Epithelial cell of proximal tubule (primary cell): Measurements from ENCODE around the gene RAB14. TPM values are rescaled to one million over a fixed set of nuclear protein-coding genes. Genes with fewer than 3 reads are reported as not detected.

Experiments
- DNase-seq: peaks from one replicate; pipeline ENCODE4 v3.0.0-alpha.2; 2011; ENCODE audit warnings: low read depth
- H3K4me3 ChIP-seq: 2 replicates; pipeline ENCODE4 v1.5.1; 2011; ENCODE audit warnings: low read depth, mild to moderate bottlenecking, low read length
- CTCF ChIP-seq: conservative IDR thresholded peaks from 2 replicates; pipeline ENCODE4 v1.5.1; 2012; ENCODE audit warnings: low read depth, mild to moderate bottlenecking, low read length
- total RNA-seq: library from RNA; depleted of rRNA; stranded (reverse); fragments of >200 nt; gene quantifications from 2 replicates; pipeline ENCODE4 v1.2.3, GENCODE V29; 2015

The RAB14 gene
- total RNA-seq, 1 donor from 2014 or later: 15.5 TPM

- H3K4me3 ChIP-seq: no peak overlapping the region
- DNase-seq: no peak
- TF ChIP-seq CTCF: no peak
Observed at GRCh38 chr9:121160025-121160424, 41.6 kb downstream of the RAB14 start.

GRCh38 chr9:121157939-121158338, 43.7 kb downstream of the RAB14 start:
- no peak overlapping the region for H3K4me3 ChIP-seq
- no peak for TF ChIP-seq CTCF
- DNase-seq: no peak

GRCh38 chr9:121156263-121156731, 45.4 kb downstream of the RAB14 start:
- TF ChIP-seq CTCF: no peak

GRCh38 chr9:121154782-121155181, 46.9 kb downstream of the RAB14 start:
- TF ChIP-seq CTCF: no peak
- no peak overlapping the region for H3K4me3 ChIP-seq
- DNase-seq: no peak

More at GRCh38 chr9:121156263-121156731, 45.4 kb downstream of the RAB14 start:
- H3K4me3 ChIP-seq: no peak overlapping the region
- no peak for DNase-seq

- no peak for TF ChIP-seq CTCF
- no peak for DNase-seq
- no peak overlapping the region for H3K4me3 ChIP-seq
Observed at GRCh38 chr9:121153642-121154041, 48.0 kb downstream of the RAB14 start.

GRCh38 chr9:121150188-121150587, 51.5 kb downstream of the RAB14 start:
- no peak overlapping the region for H3K4me3 ChIP-seq
- no peak for TF ChIP-seq CTCF
- DNase-seq: no peak

GRCh38 chr9:121144482-121144881, 57.2 kb downstream of the RAB14 start:
- no peak for TF ChIP-seq CTCF
- H3K4me3 ChIP-seq: no peak overlapping the region

More at GRCh38 chr9:121144482-121144881, 57.2 kb downstream of the RAB14 start:
- DNase-seq: no peak
